HG03558 (cell line): Measurements from ENCODE around the gene IFITM1.
"Not testable (repeated sequence)": the region's sequence is repeated elsewhere in the genome, so short reads cannot be mapped to it uniquely, and the experiment has no call there.

Experiments
- ATAC-seq: cut with Tn5 transposase; IDR thresholded peaks from one replicate; pipeline ENCODE4 v1.9.1; 2021; ENCODE audit warnings: moderate number of reproducible peaks; ENCODE audit not compliant: unreplicated experiment; ENCODE audit errors: extremely low read depth

Gene IFITM1

GRCh38 chr11:282171-282570 is 31.7 kb upstream of the IFITM1 start:
- ATAC-seq = no peak

GRCh38 chr11:282630-283360 is 31.0 kb upstream of the IFITM1 start:
- ATAC-seq = no peak

GRCh38 chr11:283405-284104 is 30.3 kb upstream of the IFITM1 start:
- ATAC-seq = no peak

GRCh38 chr11:284105-285020 is 29.5 kb upstream of the IFITM1 start:
- no peak for ATAC-seq

GRCh38 chr11:285021-285893 is 28.6 kb upstream of the IFITM1 start:
- no peak for ATAC-seq

- ATAC-seq = no peak
Measured at GRCh38 chr11:285894-286220, 28.0 kb upstream of the IFITM1 start.

GRCh38 chr11:286977-287820 is 26.6 kb upstream of the IFITM1 start:
- not testable (repeated sequence) for ATAC-seq

GRCh38 chr11:287821-288477 is 25.9 kb upstream of the IFITM1 start:
- ATAC-seq = no peak

GRCh38 chr11:288478-289397 is 25.1 kb upstream of the IFITM1 start, which contains the start of gene PGGHG:
Gene PGGHG (plus strand): TSS chr11:289126. CDS start chr11:289817, 691 bp downstream.
- no peak for ATAC-seq

GRCh38 chr11:289398-289711 is 24.5 kb upstream of the IFITM1 start:
- no peak for ATAC-seq

GRCh38 chr11:289712-290620 is 23.9 kb upstream of the IFITM1 start:
- no peak for ATAC-seq

GRCh38 chr11:290621-291231 is 23.1 kb upstream of the IFITM1 start:
- no peak for ATAC-seq

- no peak for ATAC-seq
Measured at GRCh38 chr11:291281-292210, 22.3 kb upstream of the IFITM1 start.

GRCh38 chr11:292211-293121 is 21.4 kb upstream of the IFITM1 start:
- no peak for ATAC-seq
